CD4-positive, alpha-beta T cell treated with Interferon alpha-2 for 1 hour (primary cell): ENCODE results near the gene EPHA2.
"Not testable (repeated sequence)": the region's sequence is repeated elsewhere in the genome, so short reads cannot be mapped to it uniquely, and the experiment has no call there.

ENCODE experiments used
- DNase-seq, 2 donors: peaks; one replicate each; pipeline ENCODE4 v3.0.0-alpha.2; 2020 to 2022

The EPHA2 gene

GRCh38 chr1:16167331-16168143 lies 11.7 kb upstream of the EPHA2 start:
- peak; percentile 67 to 79 for DNase-seq

- DNase-seq = no peak
Measured at GRCh38 chr1:16166117-16166516, 10.2 kb upstream of the EPHA2 start.

- DNase-seq = no peak
Measured at GRCh38 chr1:16165548-16165947, 9.7 kb upstream of the EPHA2 start.

GRCh38 chr1:16165073-16165364 lies 9.2 kb upstream of the EPHA2 start:
- DNase-seq = no peak

GRCh38 chr1:16164213-16165072 lies 8.6 kb upstream of the EPHA2 start:
- DNase-seq = no peak

- DNase-seq = not testable (repeated sequence)
Measured at GRCh38 chr1:16163608-16164212, 7.8 kb upstream of the EPHA2 start.

GRCh38 chr1:16162163-16162822 lies 6.4 kb upstream of the EPHA2 start:
- peak; percentile 60 to 77 for DNase-seq

- no peak for DNase-seq
Measured at GRCh38 chr1:16161717-16162116, 5.8 kb upstream of the EPHA2 start.

GRCh38 chr1:16158993-16159831 lies 3.3 kb upstream of the EPHA2 start:
- DNase-seq = no peak

- DNase-seq = peak in 1 of 2 donors; percentile 50
Measured at GRCh38 chr1:16158025-16158424, 2.2 kb upstream of the EPHA2 start.

GRCh38 chr1:16156848-16157495 lies 1.1 kb upstream of the EPHA2 start:
- no peak for DNase-seq

GRCh38 chr1:16153999-16154673 lies 1.7 kb downstream of the EPHA2 start:
- no peak for DNase-seq

- DNase-seq = no peak
Measured at GRCh38 chr1:16153096-16153998, 2.5 kb downstream of the EPHA2 start.

GRCh38 chr1:16152481-16153087 lies 3.3 kb downstream of the EPHA2 start:
- DNase-seq = no peak

- no peak for DNase-seq
Measured at GRCh38 chr1:16151995-16152384, 3.9 kb downstream of the EPHA2 start.

- no peak for DNase-seq
Measured at GRCh38 chr1:16151196-16151994, 4.5 kb downstream of the EPHA2 start.

GRCh38 chr1:16150508-16150907 lies 5.4 kb downstream of the EPHA2 start:
- DNase-seq = no peak

- DNase-seq = no peak
Measured at GRCh38 chr1:16149702-16150488, 6.0 kb downstream of the EPHA2 start.
